ENCODE measurements around the gene ATP10A. TPM values are rescaled to one million over a fixed set of nuclear protein-coding genes. Genes with fewer than 3 reads are reported as not detected.
"Not testable (repeated sequence)": the region's sequence is repeated elsewhere in the genome, so short reads cannot be mapped to it uniquely, and the experiment has no call there.

ATP10A gene
- total and polyA plus RNA-seq, 2 experiments from 2014 or later = 0.75 to 0.77 TPM

DNA sequence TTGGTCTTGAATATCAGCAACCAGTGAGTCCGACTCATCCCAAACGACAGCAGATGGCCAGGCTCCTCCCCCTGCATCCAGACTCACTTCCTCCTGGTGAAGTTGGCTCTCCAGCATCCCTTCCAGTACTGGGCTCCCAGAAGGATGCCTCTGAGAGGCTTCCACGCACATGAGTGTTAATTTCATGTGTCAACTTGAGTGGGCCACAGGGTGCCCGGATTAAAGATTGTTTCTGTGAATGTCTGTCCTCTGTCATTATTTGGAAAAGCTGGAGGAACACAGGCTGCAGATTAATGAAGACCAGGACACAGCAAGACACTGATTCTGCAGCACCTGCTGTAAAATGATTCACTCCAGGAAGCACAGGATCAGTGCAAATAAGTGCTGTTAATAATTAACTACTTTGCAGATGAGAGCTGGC is 99.8 kb downstream of the ATP10A start:
- no peaks in the 10 kb centered on the region for H4K20me1 ChIP-seq (ENCODE audit: insufficient read depth, poor library complexity, severe bottlenecking)
- no peaks in the 10 kb centered on the region for H3K9me2 ChIP-seq (replicated peaks; ENCODE audit: insufficient read depth)
- H3K27ac ChIP-seq = no peak overlapping the region
- no peak overlapping the region for H2AFZ ChIP-seq
- no peaks in the 10 kb centered on the region for H3K79me2 ChIP-seq
- no peak overlapping the region for H3K4me2 ChIP-seq
- H3K36me3 ChIP-seq (replicated peaks; ENCODE audit: insufficient read depth, low read depth) = no peaks in the 10 kb centered on the region
- peak; percentile 35 for DNase-seq (ENCODE audit: low spot score)
- H3K27me3 ChIP-seq = no peaks in the 10 kb centered on the region
- H3K4me3 ChIP-seq = no peak overlapping the region
- 45% methylated on average over 4 of the region's 4 CpGs for WGBS (ENCODE audit: low lambda C conversion rate, missing lambda C conversion rate)
- peaks cover 4% of the 10 kb centered on the region for H3K4me1 ChIP-seq (ENCODE audit: insufficient read depth)
- no peaks in the 10 kb centered on the region for H3K9me3 ChIP-seq (ENCODE audit: low read depth)
- no peak for TF ChIP-seq CTCF (IDR thresholded peaks at IDR 0.05; ENCODE audit: poor library complexity)
- no peak for TF ChIP-seq EZH2 (IDR thresholded peaks at IDR 0.05; ENCODE audit: borderline replicate concordance)
- no peak for TF ChIP-seq EZH2phosphoT487 (IDR thresholded peaks at IDR 0.05; ENCODE audit: low read depth, severe bottlenecking, unreplicated experiment)

GRCh38 chr15:25761971-25762662 is 101.0 kb downstream of the ATP10A start:
- H3K27ac ChIP-seq = no peak overlapping the region
- H3K4me3 ChIP-seq = no peak overlapping the region
- DNase-seq (ENCODE audit: low spot score) = no peak
- H3K9me3 ChIP-seq (ENCODE audit: low read depth) = no peaks in the 10 kb centered on the region
- no peaks in the 10 kb centered on the region for H3K27me3 ChIP-seq
- H3K79me2 ChIP-seq = no peaks in the 10 kb centered on the region
- H3K36me3 ChIP-seq (replicated peaks; ENCODE audit: insufficient read depth, low read depth) = no peaks in the 10 kb centered on the region
- H3K4me1 ChIP-seq (ENCODE audit: insufficient read depth) = peaks cover 4% of the 10 kb centered on the region
- no peaks in the 10 kb centered on the region for H3K9me2 ChIP-seq (replicated peaks; ENCODE audit: insufficient read depth)
- H2AFZ ChIP-seq = no peak overlapping the region
- H4K20me1 ChIP-seq (ENCODE audit: insufficient read depth, poor library complexity, severe bottlenecking) = no peaks in the 10 kb centered on the region
- 86% methylated on average over 13 of the region's 13 CpGs for WGBS (ENCODE audit: low lambda C conversion rate, missing lambda C conversion rate)
- TF ChIP-seq CTCF (IDR thresholded peaks at IDR 0.05; ENCODE audit: poor library complexity) (no peak), EZH2 (IDR thresholded peaks at IDR 0.05; ENCODE audit: borderline replicate concordance) (no peak), EZH2phosphoT487 (IDR thresholded peaks at IDR 0.05; ENCODE audit: low read depth, severe bottlenecking, unreplicated experiment) (no peak)
- H3K4me2 ChIP-seq = no peak overlapping the region

- no peaks in the 10 kb centered on the region for H3K27me3 ChIP-seq
- no peaks in the 10 kb centered on the region for H3K79me2 ChIP-seq
- H3K4me1 ChIP-seq (ENCODE audit: insufficient read depth) = peaks cover 4% of the 10 kb centered on the region
- no peak overlapping the region for H3K4me3 ChIP-seq
- no peaks in the 10 kb centered on the region for H3K9me3 ChIP-seq (ENCODE audit: low read depth)
- no peak overlapping the region for H3K27ac ChIP-seq
- no peak for DNase-seq (ENCODE audit: low spot score)
- WGBS (ENCODE audit: low lambda C conversion rate, missing lambda C conversion rate) = 93% methylated on average over 4 of the region's 4 CpGs
- no peak overlapping the region for H2AFZ ChIP-seq
- H4K20me1 ChIP-seq (ENCODE audit: insufficient read depth, poor library complexity, severe bottlenecking) = no peaks in the 10 kb centered on the region
- no peak for TF ChIP-seq EZH2phosphoT487 (IDR thresholded peaks at IDR 0.05; ENCODE audit: low read depth, severe bottlenecking, unreplicated experiment)
- no peak for TF ChIP-seq EZH2 (IDR thresholded peaks at IDR 0.05; ENCODE audit: borderline replicate concordance)
- TF ChIP-seq CTCF (IDR thresholded peaks at IDR 0.05; ENCODE audit: poor library complexity) = no peak
- H3K4me2 ChIP-seq = no peak overlapping the region
- no peaks in the 10 kb centered on the region for H3K36me3 ChIP-seq (replicated peaks; ENCODE audit: insufficient read depth, low read depth)
- no peaks in the 10 kb centered on the region for H3K9me2 ChIP-seq (replicated peaks; ENCODE audit: insufficient read depth)
Measured at GRCh38 chr15:25759421-25759820, 103.7 kb downstream of the ATP10A start.

DNA sequence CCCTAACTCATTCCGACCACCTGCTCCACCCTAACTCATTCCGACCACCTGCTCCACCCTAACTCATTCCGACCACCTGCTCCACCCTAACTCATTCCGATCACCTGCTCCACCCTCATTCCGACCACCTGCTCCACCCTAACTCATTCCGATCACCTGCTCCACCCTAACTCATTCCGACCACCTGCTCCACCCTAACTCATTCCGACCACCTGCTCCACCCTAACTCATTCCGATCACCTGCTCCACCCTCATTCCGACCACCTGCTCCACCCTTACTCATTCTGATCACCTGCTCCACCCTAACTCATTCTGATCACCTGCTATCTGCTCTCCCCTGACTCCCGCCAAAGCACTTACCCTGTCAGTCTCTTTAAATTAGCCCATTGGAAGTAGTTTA is 104.5 kb downstream of the ATP10A start:
- not testable (repeated sequence) for H3K9me2 ChIP-seq (replicated peaks; ENCODE audit: insufficient read depth); H3K9me3 ChIP-seq (ENCODE audit: low read depth); H3K4me2 ChIP-seq; H3K4me3 ChIP-seq; H2AFZ ChIP-seq; H3K36me3 ChIP-seq (replicated peaks; ENCODE audit: insufficient read depth, low read depth); H4K20me1 ChIP-seq (ENCODE audit: insufficient read depth, poor library complexity, severe bottlenecking); DNase-seq (ENCODE audit: low spot score); H3K27me3 ChIP-seq; H3K79me2 ChIP-seq; H3K4me1 ChIP-seq (ENCODE audit: insufficient read depth); H3K27ac ChIP-seq
- WGBS (ENCODE audit: low lambda C conversion rate, missing lambda C conversion rate) = 98% methylated on average over 8 of the region's 11 CpGs
